Progenitor cell of endocrine pancreas (in vitro differentiated cells): ENCODE measurements around the gene SF3A1. TPM values are rescaled to one million over a fixed set of nuclear protein-coding genes. Genes with fewer than 3 reads are reported as not detected.

Experiments
- DNase-seq: peaks from one replicate; pipeline ENCODE4 v3.0.0; 2021; ENCODE audit warnings: low spot score; ENCODE audit not compliant: unreplicated experiment
- H3K27ac Mint-ChIP-seq: 2 replicates; pipeline ENCODE4 v1.8.0; 2021; ENCODE audit warnings: mild to moderate bottlenecking, moderate library complexity, mixed read lengths
- H3K27me3 Mint-ChIP-seq: 2 replicates; pipeline ENCODE4 v1.8.0; 2021; ENCODE audit warnings: mixed read lengths
- H3K36me3 Mint-ChIP-seq: 2 replicates; pipeline ENCODE4 v1.8.0; 2022; ENCODE audit warnings: mixed read lengths; ENCODE audit not compliant: insufficient read depth
- H3K4me1 Mint-ChIP-seq: 2 replicates; pipeline ENCODE4 v1.8.0; 2021; ENCODE audit warnings: low read depth, mixed read lengths
- H3K4me3 Mint-ChIP-seq: 2 replicates; pipeline ENCODE4 v1.8.0; 2021; ENCODE audit warnings: low read depth, mild to moderate bottlenecking, moderate library complexity, mixed read lengths
- H3K9me3 Mint-ChIP-seq: 2 replicates; pipeline ENCODE4 v1.8.0; 2021; ENCODE audit warnings: low read depth, mixed read lengths
- CTCF ChIP-seq: fragments of 200-600 bp; sonication (generic); IDR thresholded peaks from one replicate; pipeline ENCODE4 v1.5.0; 2021; ENCODE audit warnings: antibody characterized with exemption, mild to moderate bottlenecking; ENCODE audit not compliant: unreplicated experiment
- total RNA-seq: library from RNA; stranded (reverse); gene quantifications from 2 replicates; pipeline ENCODE4 v1.2.1, GENCODE V29; 2021

SF3A1 gene
- total RNA-seq, 1 donor from 2014 or later: 165 TPM

- H3K4me3 Mint-ChIP-seq: peak overlapping the region; percentile 80
- H3K36me3 Mint-ChIP-seq: peaks cover 3% of the 10 kb centered on the region
- TF ChIP-seq CTCF: no peak
- peak overlapping the region; percentile 90 for H3K27ac Mint-ChIP-seq
- H3K9me3 Mint-ChIP-seq: no peaks in the 10 kb centered on the region
- H3K4me1 Mint-ChIP-seq: peaks cover 5% of the 10 kb centered on the region
- DNase-seq: no peak
- H3K27me3 Mint-ChIP-seq: peaks cover 2% of the 10 kb centered on the region
Observed at GRCh38 chr22:30288419-30289140, 68.1 kb downstream of the SF3A1 start.

GRCh38 chr22:30287648-30288418 is 68.9 kb downstream of the SF3A1 start:
- no peaks in the 10 kb centered on the region for H3K9me3 Mint-ChIP-seq
- H3K27ac Mint-ChIP-seq: peak overlapping the region; percentile 90
- H3K4me1 Mint-ChIP-seq: peaks cover 5% of the 10 kb centered on the region
- peak; percentile 71 for DNase-seq
- H3K4me3 Mint-ChIP-seq: peak overlapping the region; percentile 80
- no peaks in the 10 kb centered on the region for H3K36me3 Mint-ChIP-seq
- TF ChIP-seq CTCF: peak; percentile 64
- H3K27me3 Mint-ChIP-seq: peaks cover 2% of the 10 kb centered on the region

DNA sequence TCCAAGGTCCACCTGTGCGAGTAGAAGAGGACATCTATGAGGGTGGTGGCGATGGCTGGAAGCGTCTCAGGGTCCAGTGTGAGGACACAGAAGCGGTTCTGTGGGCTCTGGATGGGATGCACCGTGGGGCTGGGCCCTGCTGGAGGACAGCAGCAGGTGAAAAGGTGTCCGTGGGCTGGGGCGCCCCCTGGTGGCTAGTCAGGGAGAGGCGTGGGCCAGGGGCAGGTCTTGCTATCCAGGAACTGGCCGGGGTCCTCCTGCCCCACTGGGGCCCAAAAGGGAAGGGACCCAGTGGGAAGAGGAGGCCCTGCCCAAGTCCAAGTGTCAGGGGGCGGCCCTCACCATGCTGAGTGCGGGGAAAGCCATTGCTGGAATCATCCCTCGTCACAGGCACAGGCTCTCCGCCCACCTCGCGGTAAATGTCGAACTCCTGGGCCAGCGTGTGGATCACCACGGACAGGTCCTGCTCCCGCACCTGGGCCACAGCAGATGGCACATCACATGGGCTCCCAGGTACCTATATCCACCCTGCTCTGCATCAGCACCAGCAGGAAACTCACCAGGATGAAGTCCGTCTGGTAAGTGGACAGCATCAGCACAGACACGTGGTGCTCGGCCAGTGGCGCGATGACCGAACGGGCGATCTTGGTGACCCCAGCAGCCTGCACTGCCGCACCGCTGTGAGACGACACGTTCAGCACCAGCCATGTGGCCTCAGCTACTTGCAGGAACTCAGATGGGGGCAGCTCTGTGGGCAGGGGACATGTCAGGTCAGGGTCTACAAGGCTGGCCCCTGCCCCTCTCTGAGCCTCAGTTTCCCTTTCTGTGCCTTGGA is 69.7 kb downstream of the SF3A1 start:
- Mint-ChIP-seq H3K4me3 (no peak overlapping the region), H3K27me3 (peaks cover 2% of the 10 kb centered on the region), H3K9me3 (no peaks in the 10 kb centered on the region), H3K27ac (no peak overlapping the region), H3K4me1 (peaks cover 5% of the 10 kb centered on the region), H3K36me3 (no peaks in the 10 kb centered on the region)
- DNase-seq: peak; percentile 75
- peak; percentile 91 for TF ChIP-seq CTCF

- DNase-seq: no peak
- no peak for TF ChIP-seq CTCF
- Mint-ChIP-seq H3K4me1 (peaks cover 5% of the 10 kb centered on the region), H3K27ac (no peak overlapping the region), H3K9me3 (no peaks in the 10 kb centered on the region), H3K36me3 (no peaks in the 10 kb centered on the region), H3K27me3 (peaks cover 2% of the 10 kb centered on the region), H3K4me3 (no peak overlapping the region)
Observed at GRCh38 chr22:30286331-30286730, 70.4 kb downstream of the SF3A1 start.

DNA sequence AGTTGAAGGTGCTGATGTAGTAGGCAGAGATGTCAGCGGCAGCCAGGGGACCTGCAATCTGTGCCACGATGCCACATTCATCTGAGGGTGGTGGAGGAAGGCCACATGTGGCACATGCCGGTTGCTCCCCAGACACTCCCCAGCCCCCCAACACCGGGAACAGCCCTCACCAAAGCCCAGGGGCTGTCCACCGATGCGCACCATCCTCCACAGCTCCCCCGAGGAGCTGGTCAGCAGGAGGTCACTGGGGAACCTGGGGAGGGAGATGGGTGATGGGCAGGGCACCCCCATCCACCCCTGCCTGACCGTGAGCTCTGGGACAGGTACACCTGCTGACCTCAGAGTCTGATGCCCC is 70.9 kb downstream of the SF3A1 start:
- TF ChIP-seq CTCF: no peak
- Mint-ChIP-seq H3K27ac (no peak overlapping the region), H3K36me3 (no peaks in the 10 kb centered on the region), H3K4me3 (no peak overlapping the region), H3K9me3 (no peaks in the 10 kb centered on the region), H3K27me3 (peaks cover 2% of the 10 kb centered on the region), H3K4me1 (peaks cover 5% of the 10 kb centered on the region)
- no peak for DNase-seq
